Activated CD4-positive, alpha-beta T cell treated with anti-CD3 and anti-CD28 coated beads for 48 hours (primary cell): ENCODE results near the gene FNDC8.
A peak's percentile ranks its signal among the peaks of the same experiment; 100 is the strongest.
"Not testable (repeated sequence)": the region's sequence is repeated elsewhere in the genome, so short reads cannot be mapped to it uniquely, and the experiment has no call there.

Experiments used
- DNase-seq: peaks from one replicate; pipeline ENCODE4 v3.0.0-alpha.2; 2020

FNDC8 gene

DNA sequence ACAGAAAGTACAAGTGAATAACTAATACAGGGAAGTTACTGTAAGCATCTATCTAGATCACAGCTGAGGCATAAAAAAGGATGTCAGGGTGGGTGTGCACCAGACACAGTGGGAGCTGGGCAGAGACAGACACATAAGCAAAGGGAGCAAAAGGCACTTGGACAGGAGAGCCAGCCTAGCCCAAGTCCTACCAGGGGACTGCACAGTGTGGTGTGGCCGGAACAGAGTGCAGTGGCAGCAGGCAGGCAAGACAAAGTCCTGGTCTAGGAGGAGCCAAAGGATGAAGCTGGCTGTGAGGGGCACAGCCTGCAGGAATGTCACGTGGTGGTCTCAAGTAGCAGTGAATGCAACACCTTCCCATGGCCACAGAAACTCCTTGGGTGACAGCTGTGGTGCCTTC is 23.6 kb upstream of the FNDC8 start:
- DNase-seq: no peak

DNA sequence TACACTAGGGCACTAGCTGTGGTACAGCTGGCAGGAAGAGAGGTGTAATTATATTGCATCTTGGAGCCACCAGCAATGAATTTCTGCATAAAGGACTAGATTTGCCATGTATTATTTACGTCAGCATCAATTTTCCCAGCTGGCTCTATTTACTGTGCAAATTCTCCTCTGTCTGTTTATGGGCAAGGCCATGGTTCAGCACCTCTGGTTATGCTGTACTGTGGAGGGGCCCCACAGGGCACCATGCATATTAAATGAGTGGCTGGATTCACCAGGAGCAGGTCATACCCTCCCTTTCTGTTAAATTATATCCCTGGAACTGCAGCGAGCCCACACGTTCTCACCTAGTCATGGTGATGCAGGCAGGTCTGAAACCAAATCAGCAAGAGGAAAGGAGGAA is 21.5 kb upstream of the FNDC8 start:
- no peak for DNase-seq

GRCh38 chr17:35101036-35101435 is 20.4 kb upstream of the FNDC8 start:
- no peak for DNase-seq

GRCh38 chr17:35101725-35102124 is 19.7 kb upstream of the FNDC8 start:
- DNase-seq: no peak

DNA sequence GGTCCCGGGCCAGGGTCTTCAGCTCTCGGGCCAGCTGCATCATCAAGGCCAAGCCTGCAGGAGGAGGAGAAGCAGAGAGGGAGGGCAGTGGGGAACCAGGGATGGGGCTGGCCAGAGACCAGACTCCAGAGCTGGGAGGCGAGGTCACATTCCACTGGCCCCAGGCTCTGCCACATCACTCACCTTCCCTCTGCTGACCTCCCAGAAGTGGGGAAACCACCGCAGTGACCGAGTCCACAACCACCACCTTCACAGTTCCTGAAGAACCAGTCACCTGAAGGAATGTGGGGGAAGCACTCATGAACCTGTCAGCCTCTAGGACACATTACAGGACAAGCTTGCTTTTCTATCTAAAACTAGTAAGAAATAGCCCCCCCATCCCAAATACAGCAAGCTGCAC is 18.1 kb upstream of the FNDC8 start:
- DNase-seq: no peak

DNA sequence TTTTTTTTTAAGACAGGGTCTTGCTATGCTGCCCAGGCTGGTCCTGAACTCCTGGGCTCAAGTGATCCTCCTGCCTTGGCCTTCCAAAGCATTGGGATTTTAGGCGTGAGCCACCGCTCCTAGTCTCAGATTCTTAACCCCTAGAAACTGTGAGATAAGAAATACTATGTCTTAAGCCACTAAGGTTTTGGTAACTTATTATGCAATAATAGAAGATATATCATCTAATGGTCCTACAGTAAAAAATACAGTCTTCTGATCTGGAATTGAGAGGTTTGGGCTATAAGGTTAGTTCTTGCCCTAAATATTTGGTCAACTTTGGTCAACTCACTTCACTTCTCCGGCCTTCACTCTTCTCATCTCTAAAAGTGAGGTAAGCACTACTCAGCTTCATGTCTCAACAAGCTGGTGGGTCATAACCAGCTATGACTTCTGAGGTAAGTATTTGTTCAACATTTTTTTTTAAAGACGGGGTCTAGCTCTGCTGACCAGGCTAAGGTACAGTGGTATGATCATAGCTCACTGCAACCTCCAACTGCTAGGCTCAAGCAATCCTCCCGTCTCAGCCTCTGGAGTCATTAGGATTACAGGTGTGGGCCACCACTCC is 16.5 kb upstream of the FNDC8 start:
- no peak for DNase-seq

- DNase-seq: not testable (repeated sequence)
Observed at GRCh38 chr17:35110791-35111190, 10.6 kb upstream of the FNDC8 start.

- no peak for DNase-seq
Observed at GRCh38 chr17:35116845-35117244, 4.6 kb upstream of the FNDC8 start.

GRCh38 chr17:35117984-35118383 is 3.4 kb upstream of the FNDC8 start:
- DNase-seq: peak; percentile 40

GRCh38 chr17:35119370-35120165 is 1.8 kb upstream of the FNDC8 start, which contains the start of gene RAD51D:
RAD51D (minus strand) TSS chr17:35119860; CDS start chr17:35119613, 247 bp downstream.
- peak; percentile 86 for DNase-seq

GRCh38 chr17:35127751-35128514 is 6.5 kb downstream of the FNDC8 start:
- no peak for DNase-seq

GRCh38 chr17:35129154-35129972 is 7.9 kb downstream of the FNDC8 start:
- DNase-seq: no peak

- no peak for DNase-seq
Observed at GRCh38 chr17:35129973-35130351, 8.5 kb downstream of the FNDC8 start.

DNA sequence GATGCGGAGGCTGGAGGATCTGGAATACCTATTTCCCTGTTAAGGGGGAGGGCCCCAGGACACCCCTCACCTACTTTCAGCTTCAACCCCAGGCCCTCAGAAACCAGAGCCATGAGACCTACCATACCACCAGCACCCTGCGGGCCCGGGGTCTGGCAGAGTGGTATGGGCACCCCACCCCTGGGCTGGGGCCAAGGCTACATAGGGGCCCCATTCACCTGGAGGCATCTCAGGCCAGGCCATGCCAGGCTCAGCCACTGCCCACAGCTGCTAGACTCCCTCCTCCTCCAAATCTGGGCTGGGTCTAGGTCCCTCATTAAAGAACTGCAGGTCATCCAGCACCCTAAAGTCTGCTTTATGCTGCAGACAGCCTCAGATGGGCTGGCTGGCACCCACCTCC is 9.0 kb downstream of the FNDC8 start:
- DNase-seq: no peak

DNA sequence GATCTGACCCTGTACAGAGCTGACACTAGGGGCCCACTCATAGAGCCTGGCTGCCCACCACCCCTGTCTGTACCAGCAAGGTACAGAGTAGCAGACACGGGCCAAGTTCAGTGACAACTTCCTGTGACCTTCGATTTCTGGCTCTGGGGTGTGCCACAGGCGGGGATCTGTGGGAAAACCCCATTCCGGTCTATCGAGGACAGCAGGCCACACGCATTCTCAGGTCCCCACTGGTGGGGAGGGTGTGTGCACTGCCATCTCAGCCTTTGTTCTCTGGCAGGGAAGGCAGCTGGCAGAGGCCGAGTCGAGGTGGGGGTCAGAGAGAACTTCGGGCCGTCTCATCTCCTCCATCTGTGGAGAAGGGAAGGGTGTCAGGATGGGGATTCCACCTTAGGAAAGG is 10.7 kb downstream of the FNDC8 start:
- DNase-seq: no peak

DNA sequence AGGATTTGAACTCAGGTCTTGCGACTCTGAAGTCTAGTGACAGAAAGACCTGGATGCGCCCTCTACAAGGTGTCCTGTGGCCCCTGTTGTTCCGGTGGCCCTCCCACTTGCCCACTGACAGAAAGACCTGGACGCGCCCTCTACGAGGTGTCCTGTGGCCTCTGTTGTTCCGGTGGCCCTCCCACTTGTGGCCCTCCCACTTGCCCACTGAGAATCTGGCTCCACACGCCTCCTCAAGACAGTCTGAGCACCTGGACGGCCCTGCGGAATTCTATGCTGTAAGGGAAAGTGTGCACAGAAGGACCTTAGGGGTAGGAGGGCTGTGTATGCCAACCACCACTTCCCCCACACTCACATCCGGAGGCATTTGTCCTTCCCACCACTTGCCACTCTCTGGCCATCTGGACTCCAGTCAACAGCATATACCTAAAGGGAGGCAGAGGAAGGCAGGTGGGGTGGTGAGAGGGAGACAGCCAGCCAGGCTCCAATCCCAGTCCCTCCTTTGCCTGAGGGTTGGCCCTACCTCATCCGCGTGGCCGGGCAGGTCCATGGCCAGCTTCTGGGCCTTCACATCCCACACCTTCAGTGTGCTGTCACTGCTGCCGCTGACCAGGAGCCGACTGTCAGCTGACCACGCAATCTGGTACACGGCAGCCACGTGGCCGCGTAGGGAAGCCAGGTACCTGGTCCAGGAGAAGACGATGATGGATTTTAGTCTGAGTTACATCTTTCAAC is 11.6 kb downstream of the FNDC8 start:
- no peak for DNase-seq

GRCh38 chr17:35135322-35135721 is 13.9 kb downstream of the FNDC8 start:
- no peak for DNase-seq

- DNase-seq: no peak
Observed at GRCh38 chr17:35138218-35138617, 16.8 kb downstream of the FNDC8 start.

- peak; percentile 93 for DNase-seq
Observed at GRCh38 chr17:35141681-35142466, 20.5 kb downstream of the FNDC8 start, which contains the start of gene NLE1. NLE1 (minus strand) TSS chr17:35142303; CDS start chr17:35142275, 28 bp downstream.

DNA sequence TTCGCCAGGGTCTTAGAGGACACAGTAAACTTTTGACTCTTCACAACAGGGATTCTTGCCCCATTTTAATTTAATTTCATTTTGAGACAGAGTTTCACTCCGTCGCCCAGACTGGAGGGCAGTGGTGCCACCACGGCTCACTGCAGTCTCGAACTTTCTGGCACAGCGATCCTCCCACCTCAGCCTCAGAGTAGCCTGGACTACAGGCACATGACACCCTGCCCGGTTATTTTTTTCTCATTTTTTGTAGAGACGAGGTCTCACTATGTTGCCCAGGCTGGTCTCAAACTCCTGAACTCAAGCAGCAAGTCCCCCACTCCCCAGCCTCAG is 21.0 kb downstream of the FNDC8 start:
- no peak for DNase-seq

GRCh38 chr17:35144840-35145239 is 23.4 kb downstream of the FNDC8 start:
- no peak for DNase-seq
